DOHH2 (cell line): ENCODE data around the gene RASSF4.

Source experiments
- H3F3A ChIP-seq: fragments of 200-600 bp; sonication (generic), shearing (Covaris generic); 2 replicates; pipeline ENCODE4 v1.6.0; 2016; ENCODE audit warnings: antibody characterized with exemption, mild to moderate bottlenecking; ENCODE audit not compliant: control insufficient read depth, insufficient read depth
- H3K27ac ChIP-seq: fragments of 200-600 bp; sonication (generic); 2 replicates; pipeline ENCODE4 v1.5.1; 2014; ENCODE audit warnings: low read depth, mild to moderate bottlenecking, low read length, moderate library complexity
- H3K27me3 ChIP-seq: fragments of 200-600 bp; sonication (generic); 2 replicates; pipeline ENCODE4 v1.6.1; 2014; ENCODE audit warnings: mild to moderate bottlenecking, low read length, mixed read lengths; ENCODE audit not compliant: control insufficient read depth
- H3K36me3 ChIP-seq: fragments of 200-600 bp; sonication (generic); 2 replicates; pipeline ENCODE4 v1.6.1; 2014; ENCODE audit warnings: mild to moderate bottlenecking, low read length, moderate library complexity, mixed read lengths; ENCODE audit not compliant: control insufficient read depth
- H3K4me1 ChIP-seq: fragments of 200-600 bp; sonication (generic); 2 replicates; pipeline ENCODE4 v1.6.1; 2014; ENCODE audit warnings: mild to moderate bottlenecking, low read length, mixed read lengths; ENCODE audit not compliant: control insufficient read depth
- H3K4me2 ChIP-seq: fragments of 200-600 bp; sonication (generic); 2 replicates; pipeline ENCODE4 v1.6.0; 2014; ENCODE audit warnings: mild to moderate bottlenecking, low read length, moderate library complexity
- H3K4me3 ChIP-seq: fragments of 200-600 bp; sonication (generic); 2 replicates; pipeline ENCODE4 v1.5.1; 2014; ENCODE audit warnings: mild to moderate bottlenecking, low read length, mixed read lengths
- H3K79me2 ChIP-seq: fragments of 200-600 bp; sonication (generic); 2 replicates; pipeline ENCODE4 v1.6.1; 2014; ENCODE audit warnings: mild to moderate bottlenecking, low read length, mixed read lengths; ENCODE audit not compliant: control insufficient read depth
- H3K9me2 ChIP-seq: fragments of 200-600 bp; sonication (generic); replicated peaks from 2 replicates; pipeline ENCODE4 v1.6.1; 2014; ENCODE audit warnings: mild to moderate bottlenecking, low read length, mixed read lengths; ENCODE audit not compliant: control insufficient read depth
- H3K9me3 ChIP-seq: fragments of 200-600 bp; sonication (generic); 2 replicates; pipeline ENCODE4 v1.6.1; 2014; ENCODE audit warnings: antibody characterized with exemption, low read length, mixed read lengths; ENCODE audit not compliant: control insufficient read depth, insufficient read depth
- H4K20me1 ChIP-seq: fragments of 200-600 bp; sonication (generic); 2 replicates; pipeline ENCODE4 v1.6.0; 2014; ENCODE audit warnings: low read depth, mild to moderate bottlenecking, antibody characterized with exemption, low read length, moderate library complexity; ENCODE audit not compliant: control insufficient read depth, insufficient read depth
- EZH2phosphoT487 ChIP-seq: fragments of 200-600 bp; sonication (generic); IDR thresholded peaks from 2 replicates; pipeline ENCODE4 v1.6.1; 2017; ENCODE audit warnings: borderline replicate concordance, mild to moderate bottlenecking, antibody characterized with exemption, low read length, moderate library complexity, mixed read lengths
- TF ChIP-seq, protein P1 (sequence below): fragments of 200-600 bp; sonication (generic); IDR thresholded peaks from one replicate; pipeline ENCODE4 v1.5.1; 2014; ENCODE audit warnings: antibody characterized with exemption, mild to moderate bottlenecking, low read depth, low read length; ENCODE audit not compliant: poor library complexity, severe bottlenecking

The RASSF4 gene

DNA sequence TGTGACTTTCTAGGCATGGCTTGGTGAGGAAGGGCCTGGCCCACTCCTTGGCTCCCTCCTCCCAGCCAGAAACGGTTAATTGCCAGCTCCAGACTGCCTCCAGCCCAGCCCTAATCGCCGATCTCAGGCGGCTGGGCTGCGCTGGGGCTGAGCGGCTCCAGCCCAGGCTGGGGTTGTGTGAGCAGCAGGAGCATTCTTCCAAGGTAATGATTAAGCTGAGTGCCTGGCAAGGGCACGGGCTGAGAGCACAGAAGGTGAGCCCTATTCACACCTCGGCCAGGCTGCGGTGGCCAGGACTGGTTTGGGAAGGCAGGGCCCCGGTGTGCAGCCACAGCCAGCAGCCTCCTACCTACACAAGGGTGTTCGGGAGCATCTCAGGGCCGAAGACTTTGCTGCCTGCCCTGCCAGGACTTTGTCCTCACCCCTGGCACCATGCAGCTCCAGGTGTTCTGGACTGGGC is 48.5 kb upstream of the RASSF4 start, which contains the start of gene TMEM72:
Gene TMEM72, plus strand, starts transcription at position 257 of the 460 bp plus-strand sequence. Its CDS starts 176 bp downstream, at position 433.
- no peaks in the 10 kb centered on the region for H3K79me2 ChIP-seq
- no peak for TF ChIP-seq EZH2phosphoT487
- H3K36me3 ChIP-seq, result no peaks in the 10 kb centered on the region
- no peaks in the 10 kb centered on the region for H3K9me3 ChIP-seq
- no peak within 1 kb of the TSS for H3K4me3 ChIP-seq
- peaks cover 9% of the 10 kb centered on the region for H3K4me1 ChIP-seq
- H4K20me1 ChIP-seq, result no peaks in the 10 kb centered on the region
- peaks cover 12% of the 10 kb centered on the region; the same call in 1 of the 2 replicates for H3K27me3 ChIP-seq
- H3K4me2 ChIP-seq, result no peak within 1 kb of the TSS
- H3F3A ChIP-seq, result no peaks in the 10 kb centered on the region
- H3K9me2 ChIP-seq, result no peaks in the 10 kb centered on the region
- H3K27ac ChIP-seq, result no peak within 1 kb of the TSS

DNA sequence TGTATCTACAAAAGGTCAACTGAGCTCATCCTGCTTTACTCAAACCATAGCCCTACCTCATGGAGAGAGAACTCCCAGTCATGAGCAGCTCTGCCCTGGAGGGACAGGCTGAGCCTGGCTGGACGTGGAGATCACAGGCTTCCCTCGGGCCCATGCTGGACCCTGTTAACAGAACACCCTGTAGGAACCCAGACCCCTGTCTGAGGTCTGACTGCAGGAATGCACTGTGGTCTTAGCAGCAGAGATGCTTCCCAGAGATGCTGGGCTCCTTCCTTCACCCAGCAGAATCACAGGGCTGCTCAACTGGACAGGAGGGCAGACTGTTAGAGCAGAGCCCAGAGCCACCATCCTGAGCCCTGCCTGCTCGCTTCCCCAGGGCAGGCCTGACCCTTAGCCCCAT is 47.7 kb upstream of the RASSF4 start:
- no peaks in the 10 kb centered on the region for H3K9me2 ChIP-seq
- no peak overlapping the region for H3K4me2 ChIP-seq
- H3K4me3 ChIP-seq, result no peak overlapping the region
- no peak overlapping the region for H3K27ac ChIP-seq
- H3F3A ChIP-seq, result no peaks in the 10 kb centered on the region
- peaks cover 9% of the 10 kb centered on the region for H3K4me1 ChIP-seq
- no peak for TF ChIP-seq EZH2phosphoT487
- TF ChIP-seq, protein P1, sequence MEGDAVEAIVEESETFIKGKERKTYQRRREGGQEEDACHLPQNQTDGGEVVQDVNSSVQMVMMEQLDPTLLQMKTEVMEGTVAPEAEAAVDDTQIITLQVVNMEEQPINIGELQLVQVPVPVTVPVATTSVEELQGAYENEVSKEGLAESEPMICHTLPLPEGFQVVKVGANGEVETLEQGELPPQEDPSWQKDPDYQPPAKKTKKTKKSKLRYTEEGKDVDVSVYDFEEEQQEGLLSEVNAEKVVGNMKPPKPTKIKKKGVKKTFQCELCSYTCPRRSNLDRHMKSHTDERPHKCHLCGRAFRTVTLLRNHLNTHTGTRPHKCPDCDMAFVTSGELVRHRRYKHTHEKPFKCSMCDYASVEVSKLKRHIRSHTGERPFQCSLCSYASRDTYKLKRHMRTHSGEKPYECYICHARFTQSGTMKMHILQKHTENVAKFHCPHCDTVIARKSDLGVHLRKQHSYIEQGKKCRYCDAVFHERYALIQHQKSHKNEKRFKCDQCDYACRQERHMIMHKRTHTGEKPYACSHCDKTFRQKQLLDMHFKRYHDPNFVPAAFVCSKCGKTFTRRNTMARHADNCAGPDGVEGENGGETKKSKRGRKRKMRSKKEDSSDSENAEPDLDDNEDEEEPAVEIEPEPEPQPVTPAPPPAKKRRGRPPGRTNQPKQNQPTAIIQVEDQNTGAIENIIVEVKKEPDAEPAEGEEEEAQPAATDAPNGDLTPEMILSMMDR, result no peak
- H3K36me3 ChIP-seq, result no peaks in the 10 kb centered on the region
- H3K9me3 ChIP-seq, result no peaks in the 10 kb centered on the region
- no peaks in the 10 kb centered on the region for H4K20me1 ChIP-seq
- H3K79me2 ChIP-seq, result no peaks in the 10 kb centered on the region
- peaks cover 12% of the 10 kb centered on the region; the same call in 1 of the 2 replicates for H3K27me3 ChIP-seq

DNA sequence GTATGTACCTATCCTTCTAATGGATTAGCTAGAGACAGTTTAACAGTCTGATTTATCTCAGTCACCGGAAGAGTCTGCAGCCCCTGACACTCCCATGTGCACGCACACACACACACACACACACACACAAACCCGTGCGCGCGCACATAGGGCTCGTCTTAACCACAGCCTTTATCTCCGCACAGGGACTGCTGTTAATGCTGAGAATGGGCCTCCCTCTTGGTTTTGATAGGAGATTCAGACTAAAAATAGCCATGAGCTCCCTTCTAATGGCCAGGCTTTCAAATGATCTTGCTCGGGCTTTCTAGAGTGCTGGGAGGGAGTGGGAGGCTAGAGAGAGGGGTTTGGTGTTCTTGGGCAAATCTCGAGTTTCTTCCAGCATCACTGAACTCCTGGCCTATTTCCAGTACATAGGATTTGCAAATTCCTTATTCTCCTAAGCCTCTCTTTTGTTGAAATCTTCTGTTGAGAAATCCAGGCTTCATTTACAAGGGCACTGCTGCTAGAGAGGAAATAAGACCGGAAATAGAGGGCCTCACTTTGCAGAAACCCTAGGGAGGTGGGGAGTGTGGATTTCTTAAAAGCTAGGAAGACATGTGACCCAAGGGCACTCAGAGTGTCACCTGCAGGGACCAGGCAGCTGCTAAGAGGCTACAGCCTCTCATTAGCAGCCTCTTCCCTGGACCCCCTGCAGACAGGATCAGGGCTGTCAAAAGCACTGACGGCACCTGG is 46.1 kb upstream of the RASSF4 start:
- Histone ChIP-seq H4K20me1 (no peaks in the 10 kb centered on the region), H3K36me3 (no peaks in the 10 kb centered on the region), H3K9me3 (no peaks in the 10 kb centered on the region), H3F3A (no peaks in the 10 kb centered on the region), H3K27ac (no peak overlapping the region), H3K79me2 (no peaks in the 10 kb centered on the region), H3K4me1 (peaks cover 9% of the 10 kb centered on the region), H3K4me3 (no peak overlapping the region), H3K9me2 (no peaks in the 10 kb centered on the region), H3K4me2 (0 out of 2 replicates have a peak overlapping the region, but pooled peaks have one; percentile 7), H3K27me3 (peaks cover 5% of the 10 kb centered on the region; the same call in 1 of the 2 replicates)
- no peak for TF ChIP-seq EZH2phosphoT487

DNA sequence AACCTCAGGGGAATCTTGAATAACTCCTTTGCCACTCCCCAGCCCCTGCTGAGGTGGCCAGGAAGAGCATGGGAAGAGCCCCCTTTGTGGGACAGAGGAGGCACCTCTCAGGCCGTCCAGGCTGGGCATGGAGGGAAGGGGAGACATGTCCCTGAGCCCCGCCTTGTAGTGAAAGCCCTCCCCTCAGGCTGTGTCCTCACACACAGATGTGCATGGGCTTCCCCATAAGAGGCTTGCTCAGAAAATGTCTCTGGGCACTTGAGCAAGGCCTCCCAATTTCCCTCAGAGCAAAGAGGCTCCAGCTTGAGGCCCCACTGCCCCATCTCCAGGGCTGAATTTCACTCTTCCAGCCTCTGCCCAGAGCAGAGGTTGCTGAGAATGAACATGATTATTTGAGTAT is 44.7 kb upstream of the RASSF4 start:
- Histone ChIP-seq H3F3A (no peaks in the 10 kb centered on the region), H3K36me3 (no peaks in the 10 kb centered on the region), H3K79me2 (no peaks in the 10 kb centered on the region), H3K4me1 (peaks cover 9% of the 10 kb centered on the region), H3K9me3 (no peaks in the 10 kb centered on the region), H3K9me2 (no peaks in the 10 kb centered on the region), H3K27ac (no peak overlapping the region), H3K27me3 (no peaks in the 10 kb centered on the region), H4K20me1 (no peaks in the 10 kb centered on the region), H3K4me3 (no peak overlapping the region), H3K4me2 (no peak overlapping the region)
- TF ChIP-seq, protein P1, result no peak
- no peak for TF ChIP-seq EZH2phosphoT487
